ENCODE results near the gene ARHGEF19. TPM values are rescaled to one million over a fixed set of nuclear protein-coding genes. Genes with fewer than 3 reads are reported as not detected.

The ARHGEF19 gene
- total and polyA plus RNA-seq, 9 of the 15 experiments (the other 6 are each of a cell fraction or from before 2014, with no cell fraction given): 0.73 to 21.0 (median 5.2) TPM

GRCh38 chr1:16162163-16162822 lies 50.2 kb downstream of the ARHGEF19 start (continued):
- no peak for TF ChIP-seq SFPQ (IDR thresholded peaks at IDR 0.05; ENCODE audit: low read depth, low read length)
- TF ChIP-seq RB1 (IDR thresholded peaks at IDR 0.05; ENCODE audit: low read depth): peak; percentile 23; the same call in 1 of the 2 replicates
- no peak for TF ChIP-seq ZEB2 (IDR thresholded peaks at IDR 0.05)
- no peak for TF ChIP-seq ZBTB17 (CRISPR knock-in tag; IDR thresholded peaks at IDR 0.05)
- TF ChIP-seq STAG1 (CRISPR knock-in tag; IDR thresholded peaks at IDR 0.05; ENCODE audit: borderline replicate concordance): no peak
- TF ChIP-seq CUX1 (CRISPR knock-in tag; IDR thresholded peaks at IDR 0.05): no peak
- TF ChIP-seq DPF2 (IDR thresholded peaks at IDR 0.05): peak; percentile 52
- no peak for TF ChIP-seq ZNF740 (CRISPR knock-in tag; IDR thresholded peaks at IDR 0.05)
- TF ChIP-seq ZNF740 (tag; IDR thresholded peaks at IDR 0.05): no peak
- no peak for TF ChIP-seq ADNP (tag; IDR thresholded peaks at IDR 0.05)
- TF ChIP-seq RBM39 (optimal IDR thresholded peaks at IDR 0.05; ENCODE audit: low read depth, low read length): no peak
- no peak for TF ChIP-seq SREBF1 (IDR thresholded peaks at IDR 0.05; ENCODE audit: borderline replicate concordance, low read depth, low read length)

Data from K562 (cell line).